ENCODE measurements around the gene SIRT7. TPM values are rescaled to one million over a fixed set of nuclear protein-coding genes. Genes with fewer than 3 reads are reported as not detected.
A peak's percentile ranks its signal among the peaks of the same experiment; 100 is the strongest.

SIRT7 gene
- total and polyA plus RNA-seq, 4 donors = 5.8 to 24.2 (median 15.4) TPM

GRCh38 chr17:81905993-81906392 lies 12.0 kb downstream of the SIRT7 start:
- 98% methylated on average over 8 of the region's 10 CpGs for WGBS (ENCODE audit: insufficient coverage)
- peaks cover 38% of the 10 kb centered on the region for H3K4me1 ChIP-seq (ENCODE audit: control insufficient read depth, insufficient read depth, low read length)
- DNase-seq (ENCODE audit: low read depth in 4 of 6, low spot score in 6 of 6) = no peak
- H3K9me3 ChIP-seq (ENCODE audit: control insufficient read depth, insufficient read depth, low read length) = no peaks in the 10 kb centered on the region
- H3K27ac ChIP-seq (ENCODE audit: low read depth, low read length) = no peak overlapping the region
- H3K27me3 ChIP-seq (ENCODE audit: control insufficient read depth, insufficient read depth, low read length) = peaks cover 3% of the 10 kb centered on the region
- no peak overlapping the region for H3K4me3 ChIP-seq (ENCODE audit: low read depth, low read length)
- peaks cover 77% of the 10 kb centered on the region for H3K36me3 ChIP-seq (ENCODE audit: control insufficient read depth, insufficient read depth, low read length)

GRCh38 chr17:81905424-81905875 lies 12.5 kb downstream of the SIRT7 start:
- H3K36me3 ChIP-seq (ENCODE audit: control insufficient read depth, insufficient read depth, low read length) = peaks cover 81% of the 10 kb centered on the region
- 92% methylated on average over 16 of the region's 16 CpGs for WGBS (ENCODE audit: insufficient coverage)
- H3K9me3 ChIP-seq (ENCODE audit: control insufficient read depth, insufficient read depth, low read length) = no peaks in the 10 kb centered on the region

GRCh38 chr17:81904600-81905423 lies 13.2 kb downstream of the SIRT7 start:
- no peak overlapping the region for H3K4me3 ChIP-seq (ENCODE audit: low read depth, low read length)
- H3K4me1 ChIP-seq (ENCODE audit: control insufficient read depth, insufficient read depth, low read length) = peaks cover 28% of the 10 kb centered on the region
- peaks cover 3% of the 10 kb centered on the region for H3K27me3 ChIP-seq (ENCODE audit: control insufficient read depth, insufficient read depth, low read length)
- peaks cover 88% of the 10 kb centered on the region for H3K36me3 ChIP-seq (ENCODE audit: control insufficient read depth, insufficient read depth, low read length)
- 90% methylated on average over 23 of the region's 28 CpGs for WGBS (ENCODE audit: insufficient coverage)
- no peak overlapping the region for H3K27ac ChIP-seq (ENCODE audit: low read depth, low read length)
- H3K9me3 ChIP-seq (ENCODE audit: control insufficient read depth, insufficient read depth, low read length) = no peaks in the 10 kb centered on the region
- no peak for DNase-seq (ENCODE audit: low read depth in 4 of 6, low spot score in 6 of 6)

More at GRCh38 chr17:81905424-81905875, 12.5 kb downstream of the SIRT7 start:
- no peak overlapping the region for H3K27ac ChIP-seq (ENCODE audit: low read depth, low read length)
- peaks cover 34% of the 10 kb centered on the region for H3K4me1 ChIP-seq (ENCODE audit: control insufficient read depth, insufficient read depth, low read length)
- no peak for DNase-seq (ENCODE audit: low read depth in 4 of 6, low spot score in 6 of 6)
- peaks cover 3% of the 10 kb centered on the region for H3K27me3 ChIP-seq (ENCODE audit: control insufficient read depth, insufficient read depth, low read length)
- H3K4me3 ChIP-seq (ENCODE audit: low read depth, low read length) = no peak overlapping the region

- no peak for DNase-seq (ENCODE audit: low read depth in 4 of 6, low spot score in 6 of 6)
- peaks cover 3% of the 10 kb centered on the region for H3K27me3 ChIP-seq (ENCODE audit: control insufficient read depth, insufficient read depth, low read length)
- H3K27ac ChIP-seq (ENCODE audit: low read depth, low read length) = no peak overlapping the region
- H3K4me3 ChIP-seq (ENCODE audit: low read depth, low read length) = no peak overlapping the region
- 92% methylated on average over 24 of the region's 24 CpGs for WGBS (ENCODE audit: insufficient coverage)
- no peaks in the 10 kb centered on the region for H3K9me3 ChIP-seq (ENCODE audit: control insufficient read depth, insufficient read depth, low read length)
- peaks cover 90% of the 10 kb centered on the region for H3K36me3 ChIP-seq (ENCODE audit: control insufficient read depth, insufficient read depth, low read length)
- H3K4me1 ChIP-seq (ENCODE audit: control insufficient read depth, insufficient read depth, low read length) = peaks cover 21% of the 10 kb centered on the region
Observed at GRCh38 chr17:81903896-81904599, 13.9 kb downstream of the SIRT7 start.

GRCh38 chr17:81903415-81903831 lies 14.6 kb downstream of the SIRT7 start:
- peaks cover 3% of the 10 kb centered on the region for H3K27me3 ChIP-seq (ENCODE audit: control insufficient read depth, insufficient read depth, low read length)
- no peak for DNase-seq (ENCODE audit: low read depth in 4 of 6, low spot score in 6 of 6)
- no peak overlapping the region for H3K4me3 ChIP-seq (ENCODE audit: low read depth, low read length)
- no peak overlapping the region for H3K27ac ChIP-seq (ENCODE audit: low read depth, low read length)
- peaks cover 21% of the 10 kb centered on the region for H3K4me1 ChIP-seq (ENCODE audit: control insufficient read depth, insufficient read depth, low read length)
- WGBS (ENCODE audit: insufficient coverage) = 93% methylated on average over 10 of the region's 10 CpGs
- H3K9me3 ChIP-seq (ENCODE audit: control insufficient read depth, insufficient read depth, low read length) = no peaks in the 10 kb centered on the region
- peaks cover 90% of the 10 kb centered on the region for H3K36me3 ChIP-seq (ENCODE audit: control insufficient read depth, insufficient read depth, low read length)

- Histone ChIP-seq H3K36me3 (ENCODE audit: control insufficient read depth, insufficient read depth, low read length) (peaks cover 90% of the 10 kb centered on the region), H3K9me3 (ENCODE audit: control insufficient read depth, insufficient read depth, low read length) (no peaks in the 10 kb centered on the region)
Observed at GRCh38 chr17:81902653-81903414, 15.1 kb downstream of the SIRT7 start.

GRCh38 chr17:81902023-81902652 lies 15.8 kb downstream of the SIRT7 start, which contains the start of gene NPB:
TSS of gene NPB (plus strand) at chr17:81902238. CDS start at chr17:81902278, 40 bp downstream.
- Histone ChIP-seq H3K27me3 (ENCODE audit: control insufficient read depth, insufficient read depth, low read length) (peaks cover 3% of the 10 kb centered on the region), H3K4me3 (ENCODE audit: low read depth, low read length) (no peak within 1 kb of the TSS), H3K36me3 (ENCODE audit: control insufficient read depth, insufficient read depth, low read length) (peaks cover 90% of the 10 kb centered on the region), H3K4me1 (ENCODE audit: control insufficient read depth, insufficient read depth, low read length) (peaks cover 21% of the 10 kb centered on the region), H3K27ac (ENCODE audit: low read depth, low read length) (no peak within 1 kb of the TSS), H3K9me3 (ENCODE audit: control insufficient read depth, insufficient read depth, low read length) (no peaks in the 10 kb centered on the region)
- peak in 2 of 6 donors; percentile 41 to 59 for DNase-seq (ENCODE audit: low read depth in 4 of 6, low spot score in 6 of 6)
- WGBS (ENCODE audit: insufficient coverage) = under 1% methylated on average over 79 of the region's 79 CpGs

More at GRCh38 chr17:81902653-81903414, 15.1 kb downstream of the SIRT7 start:
- WGBS (ENCODE audit: insufficient coverage) = 30% methylated on average over 42 of the region's 47 CpGs
- Histone ChIP-seq H3K4me3 (ENCODE audit: low read depth, low read length) (no peak overlapping the region), H3K4me1 (ENCODE audit: control insufficient read depth, insufficient read depth, low read length) (peaks cover 21% of the 10 kb centered on the region), H3K27ac (ENCODE audit: low read depth, low read length) (no peak overlapping the region), H3K27me3 (ENCODE audit: control insufficient read depth, insufficient read depth, low read length) (peaks cover 3% of the 10 kb centered on the region)
- no peak for DNase-seq (ENCODE audit: low read depth in 4 of 6, low spot score in 6 of 6)

- H3K4me3 ChIP-seq (ENCODE audit: low read depth, low read length) = no peak overlapping the region
Observed at GRCh38 chr17:81901167-81902022, 16.6 kb downstream of the SIRT7 start.

More at GRCh38 chr17:81901167-81902022, 16.6 kb downstream of the SIRT7 start:
- H3K27ac ChIP-seq (ENCODE audit: low read depth, low read length) = no peak overlapping the region
- H3K9me3 ChIP-seq (ENCODE audit: control insufficient read depth, insufficient read depth, low read length) = no peaks in the 10 kb centered on the region
- H3K4me1 ChIP-seq (ENCODE audit: control insufficient read depth, insufficient read depth, low read length) = peaks cover 21% of the 10 kb centered on the region
- no peak for DNase-seq (ENCODE audit: low read depth in 4 of 6, low spot score in 6 of 6)
- 49% methylated on average over 21 of the region's 21 CpGs for WGBS (ENCODE audit: insufficient coverage)
- H3K27me3 ChIP-seq (ENCODE audit: control insufficient read depth, insufficient read depth, low read length) = peaks cover 3% of the 10 kb centered on the region
- H3K36me3 ChIP-seq (ENCODE audit: control insufficient read depth, insufficient read depth, low read length) = peaks cover 88% of the 10 kb centered on the region

Measured in spinal cord (tissue), 10 donors.